Astrocyte of the spinal cord (primary cell): ENCODE data around the gene HSD17B14.

Experiments
- DNase-seq: peaks from one replicate; pipeline ENCODE4 v3.0.0; 2011; ENCODE audit warnings: low read depth, low spot score
- H3K4me3 ChIP-seq: 2 replicates; pipeline ENCODE4 v1.5.1; 2011; ENCODE audit warnings: low read depth, mild to moderate bottlenecking, low read length, moderate library complexity
- CTCF ChIP-seq: IDR thresholded peaks from 2 replicates; pipeline ENCODE4 v1.5.1; 2012; ENCODE audit warnings: low read depth, mild to moderate bottlenecking, low read length, inconsistent platforms
- in situ Hi-C: cut with HindIII; loops from 2 replicates; pipeline ENCODE4 v1.10.0; 2017; ENCODE audit warnings: low sequenced_read_pairs

The HSD17B14 gene

GRCh38 chr19:48826606-48827020, 9.7 kb downstream of the HSD17B14 start:
- TF ChIP-seq CTCF, result peak; percentile 5
- in situ Hi-C loops, result no loop called here

GRCh38 chr19:48822514-48822913, 13.8 kb downstream of the HSD17B14 start:
- in situ Hi-C loops, result no loop called here

More at GRCh38 chr19:48826606-48827020, 9.7 kb downstream of the HSD17B14 start:
- DNase-seq, result no peak
- H3K4me3 ChIP-seq, result no peak overlapping the region

DNA sequence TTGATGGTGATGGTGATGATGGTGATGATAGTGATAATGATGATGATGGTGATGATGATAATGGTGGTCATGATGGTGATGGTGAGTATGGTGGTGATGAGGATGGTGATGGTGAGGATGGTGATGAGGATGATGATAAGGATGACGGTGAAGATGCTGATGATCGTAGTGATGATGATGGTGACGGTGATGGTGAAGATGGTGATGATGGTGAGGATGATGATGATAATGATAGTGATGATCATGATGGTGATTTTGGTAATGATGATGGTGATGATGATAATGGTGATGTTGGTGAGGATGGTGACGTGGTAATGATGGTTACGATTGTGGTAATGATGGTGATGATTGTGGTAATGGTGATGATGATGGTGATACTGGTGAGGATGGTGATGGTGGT, 14.7 kb downstream of the HSD17B14 start:
- no peak for DNase-seq
- no peak overlapping the region for H3K4me3 ChIP-seq
- TF ChIP-seq CTCF, result no peak
- in situ Hi-C loops, result no loop called here

More at GRCh38 chr19:48822514-48822913, 13.8 kb downstream of the HSD17B14 start:
- TF ChIP-seq CTCF, result no peak
- DNase-seq, result no peak
- H3K4me3 ChIP-seq, result no peak overlapping the region

- DNase-seq, result peak; percentile 69
- in situ Hi-C loops, result no loop called here
- TF ChIP-seq CTCF, result no peak
- H3K4me3 ChIP-seq, result no peak overlapping the region
Observed at GRCh38 chr19:48819366-48819816, 16.9 kb downstream of the HSD17B14 start.

- no peak overlapping the region for H3K4me3 ChIP-seq
- DNase-seq, result no peak
- in situ Hi-C loops, result no loop called here
- TF ChIP-seq CTCF, result no peak
Observed at GRCh38 chr19:48818234-48818820, 18.0 kb downstream of the HSD17B14 start.

- no peak for TF ChIP-seq CTCF
- DNase-seq, result no peak
- in situ Hi-C loops, result no loop called here
- no peak overlapping the region for H3K4me3 ChIP-seq
Observed at GRCh38 chr19:48817585-48818124, 18.6 kb downstream of the HSD17B14 start.
